Neural progenitor cell (in vitro differentiated cells): ENCODE data around the gene SERPINA12. TPM values are rescaled to one million over a fixed set of nuclear protein-coding genes. Genes with fewer than 3 reads are reported as not detected.
A peak's percentile ranks its signal among the peaks of the same experiment; 100 is the strongest.
"Not testable (repeated sequence)": the region's sequence is repeated elsewhere in the genome, so short reads cannot be mapped to it uniquely, and the experiment has no call there.

Source experiments
- DNase-seq: peaks from one replicate; pipeline ENCODE4 v3.0.0-alpha.2; 2016; ENCODE audit warnings: low spot score
- H2AFZ ChIP-seq: fragments of 200-600 bp; sonication (generic); replicated peaks from 2 replicates; pipeline ENCODE4 v1.6.1; 2016; ENCODE audit warnings: antibody characterized with exemption
- H3F3A ChIP-seq: fragments of 200-600 bp; sonication (generic); 2 replicates; pipeline ENCODE4 v1.6.1; 2016; ENCODE audit warnings: antibody characterized with exemption, low read depth
- H3K27ac ChIP-seq: fragments of 200-600 bp; sonication (generic); 2 replicates; pipeline ENCODE4 v1.5.1; 2016; ENCODE audit warnings: mild to moderate bottlenecking
- H3K27me3 ChIP-seq: fragments of 200-600 bp; sonication (generic); 2 replicates; pipeline ENCODE4 v1.6.1; 2016; ENCODE audit warnings: mild to moderate bottlenecking, moderate library complexity
- H3K36me3 ChIP-seq: fragments of 200-600 bp; sonication (generic); 2 replicates; pipeline ENCODE4 v1.5.1; 2016
- H3K4me1 ChIP-seq: fragments of 200-600 bp; sonication (generic); 2 replicates; pipeline ENCODE4 v1.6.1; 2016; ENCODE audit warnings: mixed run types
- H3K4me2 ChIP-seq: fragments of 200-600 bp; sonication (generic); 2 replicates; pipeline ENCODE4 v1.6.1; 2016
- H3K4me3 ChIP-seq: fragments of 200-600 bp; sonication (generic); 2 replicates; pipeline ENCODE4 v1.5.1; 2016
- H3K79me2 ChIP-seq: fragments of 200-600 bp; sonication (generic); 2 replicates; pipeline ENCODE4 v1.6.1; 2016; ENCODE audit warnings: low read depth
- H3K9ac ChIP-seq: fragments of 200-600 bp; sonication (generic); 2 replicates; pipeline ENCODE4 v1.6.1; 2016
- H3K9me3 ChIP-seq: fragments of 200-600 bp; sonication (generic); 2 replicates; pipeline ENCODE4 v1.5.1; 2016; ENCODE audit warnings: low read depth
- H4K20me1 ChIP-seq: fragments of 200-600 bp; sonication (generic); 2 replicates; pipeline ENCODE4 v1.6.1; 2016; ENCODE audit warnings: low read depth
- H3K27ac Mint-ChIP-seq: 3 replicates; pipeline ENCODE4 v1.8.0; 2021; ENCODE audit warnings: mixed read lengths
- H3K27me3 Mint-ChIP-seq: 2 replicates; pipeline ENCODE4 v1.8.0; 2022; ENCODE audit warnings: low read depth, mild to moderate bottlenecking, inconsistent platforms, moderate library complexity, mixed read lengths; ENCODE audit not compliant: insufficient read depth
- H3K36me3 Mint-ChIP-seq: 3 replicates; pipeline ENCODE4 v1.8.0; 2021; ENCODE audit warnings: mixed read lengths
- H3K4me1 Mint-ChIP-seq: 3 replicates; pipeline ENCODE4 v1.8.0; 2021; ENCODE audit warnings: mixed read lengths
- H3K4me3 Mint-ChIP-seq: 3 replicates; pipeline ENCODE4 v1.8.0; 2021; ENCODE audit warnings: mild to moderate bottlenecking, moderate library complexity, mixed read lengths
- H3K9me3 Mint-ChIP-seq: 3 replicates; pipeline ENCODE4 v1.8.0; 2020; ENCODE audit warnings: mixed read lengths
- EZH2 ChIP-seq: fragments of 200-600 bp; sonication (generic); IDR thresholded peaks from 2 replicates; pipeline ENCODE4 v1.6.1; 2017; ENCODE audit warnings: antibody characterized with exemption, mild to moderate bottlenecking, moderate library complexity
- EZH2phosphoT487 ChIP-seq: fragments of 200-600 bp; sonication (generic); IDR thresholded peaks from 2 replicates; pipeline ENCODE4 v1.6.1; 2017; ENCODE audit warnings: antibody characterized with exemption
- total RNA-seq: library from RNA; depleted of rRNA; stranded (reverse); fragments of >200 nt; gene quantifications from 2 replicates; pipeline ENCODE4 v1.2.3, GENCODE V29; 2015; ENCODE audit warnings: low replicate concordance
- TF ChIP-seq, protein P1 (sequence below): fragments of 200-600 bp; sonication (generic); IDR thresholded peaks from 2 replicates; pipeline ENCODE4 v1.5.1; 2017; ENCODE audit warnings: antibody characterized with exemption, mild to moderate bottlenecking

Gene SERPINA12
- total RNA-seq, 1 donor from 2014 or later: not detected

DNA sequence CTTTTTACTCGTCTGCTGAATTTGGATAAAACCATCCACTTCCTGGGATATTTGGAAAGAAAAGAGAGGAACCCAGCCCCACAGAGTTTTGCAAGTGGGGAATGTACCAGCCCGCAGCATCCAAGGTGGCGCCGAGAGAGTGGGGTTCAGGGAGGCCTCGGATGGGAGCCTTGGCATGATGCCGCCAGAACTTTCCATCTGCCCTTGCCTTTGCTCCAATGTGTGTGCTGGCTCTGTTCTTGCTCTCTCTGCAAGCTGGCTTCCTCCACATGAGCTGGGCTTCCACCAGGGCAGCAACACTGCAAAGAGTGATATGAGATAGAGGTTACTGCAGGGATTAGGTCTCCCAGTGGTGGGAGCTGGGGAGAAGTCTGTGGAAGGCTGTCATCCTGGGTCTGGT lies 6.6 kb upstream of the SERPINA12 start:
- H2AFZ ChIP-seq: no peak overlapping the region
- peaks cover 6% of the 10 kb centered on the region for H3K27me3 Mint-ChIP-seq
- peaks cover 3% of the 10 kb centered on the region for H3K4me1 ChIP-seq
- H3K79me2 ChIP-seq: no peaks in the 10 kb centered on the region
- no peaks in the 10 kb centered on the region for H3K36me3 Mint-ChIP-seq
- no peak overlapping the region for H3K4me3 Mint-ChIP-seq
- no peak overlapping the region for H3K4me3 ChIP-seq
- H3K27me3 ChIP-seq: no peaks in the 10 kb centered on the region
- H3K27ac Mint-ChIP-seq: peak overlapping the region; percentile 42
- no peak overlapping the region for H3K9ac ChIP-seq
- H3K27ac ChIP-seq: no peak overlapping the region
- no peaks in the 10 kb centered on the region for H4K20me1 ChIP-seq
- no peak for DNase-seq
- H3K9me3 Mint-ChIP-seq: peaks cover 2% of the 10 kb centered on the region
- H3K36me3 ChIP-seq: no peaks in the 10 kb centered on the region
- no peaks in the 10 kb centered on the region for H3K9me3 ChIP-seq
- no peak overlapping the region for H3K4me2 ChIP-seq
- no peaks in the 10 kb centered on the region for H3F3A ChIP-seq
- H3K4me1 Mint-ChIP-seq: peaks cover 8% of the 10 kb centered on the region
- TF ChIP-seq EZH2: no peak
- TF ChIP-seq, protein P1, sequence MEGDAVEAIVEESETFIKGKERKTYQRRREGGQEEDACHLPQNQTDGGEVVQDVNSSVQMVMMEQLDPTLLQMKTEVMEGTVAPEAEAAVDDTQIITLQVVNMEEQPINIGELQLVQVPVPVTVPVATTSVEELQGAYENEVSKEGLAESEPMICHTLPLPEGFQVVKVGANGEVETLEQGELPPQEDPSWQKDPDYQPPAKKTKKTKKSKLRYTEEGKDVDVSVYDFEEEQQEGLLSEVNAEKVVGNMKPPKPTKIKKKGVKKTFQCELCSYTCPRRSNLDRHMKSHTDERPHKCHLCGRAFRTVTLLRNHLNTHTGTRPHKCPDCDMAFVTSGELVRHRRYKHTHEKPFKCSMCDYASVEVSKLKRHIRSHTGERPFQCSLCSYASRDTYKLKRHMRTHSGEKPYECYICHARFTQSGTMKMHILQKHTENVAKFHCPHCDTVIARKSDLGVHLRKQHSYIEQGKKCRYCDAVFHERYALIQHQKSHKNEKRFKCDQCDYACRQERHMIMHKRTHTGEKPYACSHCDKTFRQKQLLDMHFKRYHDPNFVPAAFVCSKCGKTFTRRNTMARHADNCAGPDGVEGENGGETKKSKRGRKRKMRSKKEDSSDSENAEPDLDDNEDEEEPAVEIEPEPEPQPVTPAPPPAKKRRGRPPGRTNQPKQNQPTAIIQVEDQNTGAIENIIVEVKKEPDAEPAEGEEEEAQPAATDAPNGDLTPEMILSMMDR: no peak
- no peak for TF ChIP-seq EZH2phosphoT487

GRCh38 chr14:94515426-94515825 lies 6.2 kb upstream of the SERPINA12 start:
- no peak overlapping the region for H3K4me2 ChIP-seq
- H3K4me3 ChIP-seq: no peak overlapping the region
- Mint-ChIP-seq H3K9me3 (peaks cover 2% of the 10 kb centered on the region), H3K4me3 (no peak overlapping the region), H3K36me3 (no peaks in the 10 kb centered on the region), H3K4me1 (peaks cover 8% of the 10 kb centered on the region), H3K27me3 (peaks cover 6% of the 10 kb centered on the region), H3K27ac (no peak overlapping the region)
- no peak overlapping the region for H3K27ac ChIP-seq
- no peaks in the 10 kb centered on the region for H3K36me3 ChIP-seq
- TF ChIP-seq EZH2phosphoT487: no peak
- TF ChIP-seq EZH2: no peak
- TF ChIP-seq, protein P1: no peak
- H3K9ac ChIP-seq: no peak overlapping the region
- H3K79me2 ChIP-seq: no peaks in the 10 kb centered on the region
- no peak overlapping the region for H2AFZ ChIP-seq
- no peak for DNase-seq
- H3F3A ChIP-seq: no peaks in the 10 kb centered on the region
- H3K9me3 ChIP-seq: no peaks in the 10 kb centered on the region
- H3K4me1 ChIP-seq: peaks cover 3% of the 10 kb centered on the region
- H4K20me1 ChIP-seq: no peaks in the 10 kb centered on the region
- H3K27me3 ChIP-seq: no peaks in the 10 kb centered on the region

DNA sequence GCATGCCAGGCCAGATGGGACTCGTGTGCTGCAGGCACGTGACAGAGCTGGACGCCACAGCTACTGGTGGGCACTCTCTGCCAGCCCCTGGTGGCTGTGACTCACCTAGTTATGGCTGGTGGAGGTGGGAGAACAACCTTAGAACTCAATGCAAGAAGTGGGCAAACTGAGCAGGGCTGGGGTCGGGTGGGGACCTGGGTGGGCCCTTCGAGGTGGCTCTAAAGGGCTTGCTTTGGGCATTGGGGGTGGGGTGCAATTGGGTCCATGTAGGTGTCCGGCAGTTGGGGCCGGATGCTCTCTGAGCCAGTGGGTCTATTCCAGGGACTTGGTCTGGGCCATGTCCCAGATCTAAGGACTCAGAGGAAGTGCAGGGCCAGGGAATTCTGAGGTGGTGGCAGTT lies 5.1 kb upstream of the SERPINA12 start:
- H3K4me1 Mint-ChIP-seq: peaks cover 8% of the 10 kb centered on the region
- H3K4me3 Mint-ChIP-seq: no peak overlapping the region
- H3K79me2 ChIP-seq: no peaks in the 10 kb centered on the region
- H3K36me3 Mint-ChIP-seq: no peaks in the 10 kb centered on the region
- H3K4me3 ChIP-seq: no peak overlapping the region
- H3K4me2 ChIP-seq: no peak overlapping the region
- H3K27me3 Mint-ChIP-seq: peaks cover 6% of the 10 kb centered on the region
- peaks cover 2% of the 10 kb centered on the region for H3K9me3 Mint-ChIP-seq
- H3F3A ChIP-seq: no peaks in the 10 kb centered on the region
- no peak overlapping the region for H3K9ac ChIP-seq
- H4K20me1 ChIP-seq: no peaks in the 10 kb centered on the region
- TF ChIP-seq EZH2: no peak
- TF ChIP-seq, protein P1: no peak
- TF ChIP-seq EZH2phosphoT487: no peak
- H3K27ac Mint-ChIP-seq: no peak overlapping the region
- no peak overlapping the region for H3K27ac ChIP-seq
- no peak overlapping the region for H2AFZ ChIP-seq
- H3K27me3 ChIP-seq: no peaks in the 10 kb centered on the region
- no peak for DNase-seq
- no peaks in the 10 kb centered on the region for H3K36me3 ChIP-seq
- H3K9me3 ChIP-seq: no peaks in the 10 kb centered on the region
- H3K4me1 ChIP-seq: peaks cover 3% of the 10 kb centered on the region

DNA sequence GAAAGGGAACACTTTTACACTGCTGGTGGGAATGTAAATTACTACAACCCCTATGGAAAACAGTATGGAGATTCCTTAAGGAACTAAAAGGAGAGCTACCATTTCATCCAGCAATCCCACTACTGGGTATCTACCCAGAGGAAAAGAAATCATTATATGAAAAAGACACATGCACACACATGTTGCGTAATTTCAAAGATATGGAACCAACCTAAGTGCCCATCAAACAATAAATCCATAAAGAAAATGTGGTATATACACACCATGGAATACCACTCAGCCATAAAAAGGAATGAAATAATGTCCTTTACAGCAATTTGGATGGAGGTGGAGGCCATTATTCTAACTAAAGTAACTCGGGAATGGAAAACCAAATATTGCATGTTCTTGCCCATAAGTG lies 1.2 kb upstream of the SERPINA12 start:
- H3F3A ChIP-seq, H3K27me3 Mint-ChIP-seq, H3K27ac Mint-ChIP-seq, H3K4me1 Mint-ChIP-seq, H3K9ac ChIP-seq, H2AFZ ChIP-seq, DNase-seq, H3K27me3 ChIP-seq, H3K9me3 ChIP-seq, H3K36me3 ChIP-seq, H3K27ac ChIP-seq, H4K20me1 ChIP-seq, H3K9me3 Mint-ChIP-seq, H3K4me3 ChIP-seq, H3K4me1 ChIP-seq, H3K4me2 ChIP-seq, H3K36me3 Mint-ChIP-seq, H3K79me2 ChIP-seq, H3K4me3 Mint-ChIP-seq: not testable (repeated sequence)
